C4-2B (cell line): Measurements from ENCODE around the gene ATP5ME.

Experiments used
- CTCF ChIP-seq: fragments of 450-650 bp; conservative IDR thresholded peaks from 2 replicates; pipeline ENCODE4 v1.5.1; 2017; ENCODE audit warnings: mild to moderate bottlenecking
- ZFX ChIP-seq: fragments of 450-650 bp; IDR thresholded peaks from 2 replicates; pipeline ENCODE4 v1.6.1; 2017

DNA sequence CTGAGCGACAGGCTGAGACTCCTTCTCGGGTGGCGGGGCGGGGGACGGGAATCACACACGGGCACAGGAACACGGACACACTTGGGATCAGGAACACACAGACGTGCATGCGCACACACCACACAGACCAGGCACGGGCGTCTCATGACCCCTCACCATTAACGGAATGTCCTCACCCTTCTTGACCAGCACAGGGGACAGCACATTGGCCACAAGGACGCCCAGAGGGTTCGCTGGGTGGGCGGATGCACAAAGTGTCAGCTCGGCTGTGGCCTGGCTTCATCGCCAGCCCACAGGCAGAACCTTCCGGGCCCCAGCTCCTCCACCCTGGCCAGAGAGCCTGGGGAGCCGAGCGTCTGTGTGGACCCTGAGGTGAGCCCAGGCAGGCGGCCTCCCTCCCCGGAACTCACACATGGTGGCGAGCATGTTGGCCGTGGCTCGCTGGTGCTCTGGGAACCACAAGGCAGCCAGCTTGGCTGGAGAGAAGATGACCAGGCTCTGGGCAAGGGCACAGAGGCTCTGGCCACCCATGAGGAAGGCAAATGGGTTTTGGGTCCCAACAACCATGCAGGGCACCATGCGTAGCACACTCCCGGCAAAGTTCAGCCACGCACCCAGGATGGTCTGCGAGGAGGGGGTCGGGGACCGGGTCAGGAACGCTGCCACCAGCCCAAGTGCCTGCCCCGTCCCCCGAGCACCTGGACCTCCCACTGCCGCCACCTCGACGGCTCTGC lies 11.8 kb upstream of the ATP5ME start:
- TF ChIP-seq CTCF (no peak), ZFX (no peak)
